Measurements from ENCODE around the gene CCDC110. TPM values are rescaled to one million over a fixed set of nuclear protein-coding genes. Genes with fewer than 3 reads are reported as not detected.

Gene CCDC110
- total and polyA plus RNA-seq, 2 of the 4 experiments (the other 2 are of a cell fraction): 0.46 to 0.90 TPM

DNA sequence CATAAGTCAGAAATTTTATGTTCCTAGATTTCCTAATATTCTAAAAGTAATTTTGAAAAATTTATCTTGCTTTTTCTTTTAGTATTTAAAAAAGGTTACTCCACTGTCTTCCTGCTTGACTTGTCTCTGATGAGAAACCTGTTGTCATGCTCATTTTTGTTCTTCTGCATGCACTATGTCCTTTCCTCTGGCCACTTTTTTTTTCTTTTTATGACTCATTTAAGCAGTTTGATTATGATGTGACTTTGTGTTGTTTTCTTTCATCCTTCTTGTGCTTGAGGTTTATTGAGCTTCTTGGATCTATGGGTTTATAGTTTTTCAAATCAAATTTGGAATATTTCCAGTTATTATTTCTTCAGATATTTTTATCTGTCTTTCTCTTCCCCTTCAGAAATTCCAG is 33.7 kb downstream of the CCDC110 start:
- Histone ChIP-seq H2AFZ (replicated peaks; ENCODE audit: low read length, poor library complexity) (no peak overlapping the region), H4K91ac (ENCODE audit: insufficient read depth, low read depth, low read length) (no peak overlapping the region), H3K14ac (replicated peaks; ENCODE audit: low read depth, low read length) (no peak overlapping the region), H3K23ac (ENCODE audit: low read depth, low read length) (no peak overlapping the region), H3K79me1 (ENCODE audit: low read depth in 1 of 2, low read length in 2 of 2) (no peaks in the 10 kb centered on the region), H4K8ac (ENCODE audit: low read depth in 2 of 2, low read length in 2 of 2) (no peak overlapping the region), H3K4me1 (ENCODE audit: control insufficient read depth, insufficient read depth, low read length) (no peaks in the 10 kb centered on the region), H2BK120ac (ENCODE audit: low read depth, low read length) (no peak overlapping the region), H3K4me3 (ENCODE audit: insufficient read depth, low read depth, low read length) (no peak overlapping the region), H3K36me3 (ENCODE audit: control insufficient read depth, insufficient read depth, low read length) (no peaks in the 10 kb centered on the region), H3K9me3 (ENCODE audit: control insufficient read depth, insufficient read depth, low read length) (no peaks in the 10 kb centered on the region), H3K4ac (ENCODE audit: low read depth, low read length) (no peak overlapping the region), H2AK9ac (replicated peaks; ENCODE audit: low read depth, low read length, poor library complexity) (no peak overlapping the region), H3K9ac (ENCODE audit: low read depth, low read length) (no peak overlapping the region), H3K9me1 (ENCODE audit: insufficient read depth, low read length) (no peaks in the 10 kb centered on the region), H3K4me2 (ENCODE audit: low read depth, low read length) (no peak overlapping the region), H2BK5ac (ENCODE audit: low read depth, low read length, poor library complexity, severe bottlenecking) (no peak overlapping the region), H3K27me3 (ENCODE audit: control insufficient read depth, insufficient read depth, low read length) (no peaks in the 10 kb centered on the region), H2BK20ac (ENCODE audit: low read depth, low read length) (no peak overlapping the region), H3K27ac (ENCODE audit: insufficient read depth, low read length) (no peak overlapping the region), H4K5ac (ENCODE audit: low read depth, low read length) (no peak overlapping the region), H3K56ac (ENCODE audit: extremely low read depth, insufficient read depth, low read length) (no peak overlapping the region), H3K18ac (ENCODE audit: low read depth, low read length) (no peak overlapping the region), H2AK5ac (ENCODE audit: low read depth, low read length) (no peak overlapping the region), H2BK15ac (ENCODE audit: low read depth, low read length) (no peak overlapping the region), H4K20me1 (ENCODE audit: insufficient read depth, low read length) (no peaks in the 10 kb centered on the region)
- no TSS peak for BruUV-seq (replicated peaks)
- ATAC-seq (ENCODE audit: low read depth) (no peak), DNase-seq (no peak)
- ChIA-PET POLR2A (ENCODE audit: unreplicated experiment) (interaction anchor here (0.6 kb wide), 1 partner anchor 13 kb away, joined by 3 read pairs; no protein-coding TSS in a partner anchor), CTCF (no interaction called here)
- in situ Hi-C loops (cut with MboI; ENCODE audit: low sequenced_read_pairs): no loop called here
- intact Hi-C loops (cut with micrococcal nuclease): no loop called here
- TF ChIP-seq MAZ (IDR thresholded peaks at IDR 0.05; ENCODE audit: borderline replicate concordance, low read depth, low read length): no peak
- TF ChIP-seq FOS (IDR thresholded peaks at IDR 0.05; ENCODE audit: low read depth, low read length): no peak
- TF ChIP-seq, protein P1, sequence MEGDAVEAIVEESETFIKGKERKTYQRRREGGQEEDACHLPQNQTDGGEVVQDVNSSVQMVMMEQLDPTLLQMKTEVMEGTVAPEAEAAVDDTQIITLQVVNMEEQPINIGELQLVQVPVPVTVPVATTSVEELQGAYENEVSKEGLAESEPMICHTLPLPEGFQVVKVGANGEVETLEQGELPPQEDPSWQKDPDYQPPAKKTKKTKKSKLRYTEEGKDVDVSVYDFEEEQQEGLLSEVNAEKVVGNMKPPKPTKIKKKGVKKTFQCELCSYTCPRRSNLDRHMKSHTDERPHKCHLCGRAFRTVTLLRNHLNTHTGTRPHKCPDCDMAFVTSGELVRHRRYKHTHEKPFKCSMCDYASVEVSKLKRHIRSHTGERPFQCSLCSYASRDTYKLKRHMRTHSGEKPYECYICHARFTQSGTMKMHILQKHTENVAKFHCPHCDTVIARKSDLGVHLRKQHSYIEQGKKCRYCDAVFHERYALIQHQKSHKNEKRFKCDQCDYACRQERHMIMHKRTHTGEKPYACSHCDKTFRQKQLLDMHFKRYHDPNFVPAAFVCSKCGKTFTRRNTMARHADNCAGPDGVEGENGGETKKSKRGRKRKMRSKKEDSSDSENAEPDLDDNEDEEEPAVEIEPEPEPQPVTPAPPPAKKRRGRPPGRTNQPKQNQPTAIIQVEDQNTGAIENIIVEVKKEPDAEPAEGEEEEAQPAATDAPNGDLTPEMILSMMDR (conservative IDR thresholded peaks at IDR 0.05; ENCODE audit: low read depth, low read length): no peak
- no peak for TF ChIP-seq CHD1 (IDR thresholded peaks at IDR 0.05; ENCODE audit: low read depth, low read length)
- TF ChIP-seq CEBPB (IDR thresholded peaks at IDR 0.05; ENCODE audit: low read depth, low read length): no peak
- TF ChIP-seq, protein P2, sequence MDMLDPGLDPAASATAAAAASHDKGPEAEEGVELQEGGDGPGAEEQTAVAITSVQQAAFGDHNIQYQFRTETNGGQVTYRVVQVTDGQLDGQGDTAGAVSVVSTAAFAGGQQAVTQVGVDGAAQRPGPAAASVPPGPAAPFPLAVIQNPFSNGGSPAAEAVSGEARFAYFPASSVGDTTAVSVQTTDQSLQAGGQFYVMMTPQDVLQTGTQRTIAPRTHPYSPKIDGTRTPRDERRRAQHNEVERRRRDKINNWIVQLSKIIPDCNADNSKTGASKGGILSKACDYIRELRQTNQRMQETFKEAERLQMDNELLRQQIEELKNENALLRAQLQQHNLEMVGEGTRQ (IDR thresholded peaks at IDR 0.05; ENCODE audit: low read depth, low read length): no peak
- no peak for TF ChIP-seq RFX5 (IDR thresholded peaks at IDR 0.05; ENCODE audit: low read depth, low read length)
- TF ChIP-seq NFE2L2 (IDR thresholded peaks at IDR 0.05; ENCODE audit: low read depth, low read length): no peak
- TF ChIP-seq, protein P3, sequence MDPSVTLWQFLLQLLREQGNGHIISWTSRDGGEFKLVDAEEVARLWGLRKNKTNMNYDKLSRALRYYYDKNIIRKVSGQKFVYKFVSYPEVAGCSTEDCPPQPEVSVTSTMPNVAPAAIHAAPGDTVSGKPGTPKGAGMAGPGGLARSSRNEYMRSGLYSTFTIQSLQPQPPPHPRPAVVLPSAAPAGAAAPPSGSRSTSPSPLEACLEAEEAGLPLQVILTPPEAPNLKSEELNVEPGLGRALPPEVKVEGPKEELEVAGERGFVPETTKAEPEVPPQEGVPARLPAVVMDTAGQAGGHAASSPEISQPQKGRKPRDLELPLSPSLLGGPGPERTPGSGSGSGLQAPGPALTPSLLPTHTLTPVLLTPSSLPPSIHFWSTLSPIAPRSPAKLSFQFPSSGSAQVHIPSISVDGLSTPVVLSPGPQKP (IDR thresholded peaks at IDR 0.05; ENCODE audit: borderline replicate concordance, low read depth, low read length): no peak
- dilution Hi-C loops (cut with HindIII; ENCODE audit: low sequenced_read_pairs, unreplicated experiment): no loop called here
